NCI-H146 treated with DMSO at 0.1 percent for 48 hours (cell line): ENCODE results near the gene IFIT1B.
A peak's percentile ranks its signal among the peaks of the same experiment; 100 is the strongest.
"Not testable (repeated sequence)": the region's sequence is repeated elsewhere in the genome, so short reads cannot be mapped to it uniquely, and the experiment has no call there.

Experiments
- DNase-seq: peaks from one replicate; lab custom pipeline; 2025; ENCODE audit not compliant: unreplicated experiment; lab: John Stamatoyannopoulos, UW

Gene IFIT1B

GRCh38 chr10:89377705-89378637, at the start of gene IFIT1B:
Gene IFIT1B, plus strand, starts transcription at chr10:89378056. Its CDS starts 80 bp downstream, at chr10:89378136.
- no peak for DNase-seq

- DNase-seq, result no peak
Measured at GRCh38 chr10:89329151-89329550, 48.7 kb upstream of the IFIT1B start.

GRCh38 chr10:89330014-89330413, 47.8 kb upstream of the IFIT1B start:
- not testable (repeated sequence) for DNase-seq

- no peak for DNase-seq
Measured at GRCh38 chr10:89330537-89331212, 47.2 kb upstream of the IFIT1B start.

- not testable (repeated sequence) for DNase-seq
Measured at GRCh38 chr10:89331487-89332122, 46.3 kb upstream of the IFIT1B start.

GRCh38 chr10:89332123-89332633, 45.7 kb upstream of the IFIT1B start:
- DNase-seq, result no peak

GRCh38 chr10:89335226-89335625, 42.6 kb upstream of the IFIT1B start:
- peak; percentile 8 for DNase-seq

- no peak for DNase-seq
Measured at GRCh38 chr10:89336241-89336640, 41.6 kb upstream of the IFIT1B start.

GRCh38 chr10:89337484-89337883, 40.4 kb upstream of the IFIT1B start:
- no peak for DNase-seq

- no peak for DNase-seq
Measured at GRCh38 chr10:89338713-89339112, 39.1 kb upstream of the IFIT1B start.

- no peak for DNase-seq
Measured at GRCh38 chr10:89339875-89340274, 38.0 kb upstream of the IFIT1B start.

GRCh38 chr10:89341649-89342048, 36.2 kb upstream of the IFIT1B start:
- DNase-seq, result no peak

- peak; percentile 54 for DNase-seq
Measured at GRCh38 chr10:89342206-89342958, 35.5 kb upstream of the IFIT1B start.

GRCh38 chr10:89343089-89343767, 34.6 kb upstream of the IFIT1B start:
- no peak for DNase-seq

GRCh38 chr10:89344156-89344555, 33.7 kb upstream of the IFIT1B start:
- DNase-seq, result no peak

GRCh38 chr10:89345367-89346000, 32.4 kb upstream of the IFIT1B start:
- DNase-seq, result no peak

GRCh38 chr10:89346405-89347254, 31.2 kb upstream of the IFIT1B start:
- no peak for DNase-seq

- no peak for DNase-seq
Measured at GRCh38 chr10:89347701-89348457, 30.0 kb upstream of the IFIT1B start.
